K562 (cell line): ENCODE measurements around the gene EXTL1. TPM values are rescaled to one million over a fixed set of nuclear protein-coding genes. Genes with fewer than 3 reads are reported as not detected.

ENCODE experiments used
- ATF3 ChIP-seq, 2 experiments: fragments of 450-650 bp in 1 of 2; sonication (generic) in 1 of 2; formaldehyde crosslinking in 1 of 2; IDR thresholded peaks in 1 of 2; conservative IDR thresholded peaks in 1 of 2; 2 replicates each; pipeline versions ENCODE4 v1.6.1 to v1.8.1; 2016 to 2023; ENCODE audit warnings: mild to moderate bottlenecking in 2 of 2, moderate library complexity in 2 of 2, inconsistent platforms in 1 of 2, missing genetic modification reagents in 1 of 2
- MEIS2 ChIP-seq: fragments of 450-650 bp; IDR thresholded peaks from 2 replicates; pipeline ENCODE4 v1.6.1; 2014; ENCODE audit warnings: mild to moderate bottlenecking; ENCODE audit not compliant: partially characterized antibody
- PBX2 ChIP-seq, 2 experiments: IDR thresholded peaks in 1 of 2; conservative IDR thresholded peaks in 1 of 2; 2 replicates each; pipeline ENCODE4 v1.6.1; 2016; ENCODE audit warnings: low read depth in 2 of 2, mild to moderate bottlenecking in 1 of 2, missing compliant biosample characterization in 1 of 2, missing genetic modification characterization in 1 of 2, moderate library complexity in 1 of 2
- PRDM10 ChIP-seq: fragments of 450-650 bp; IDR thresholded peaks from 2 replicates; pipeline ENCODE4 v1.6.1; 2018; ENCODE audit not compliant: partially characterized antibody
- RBM25 ChIP-seq: fragments of 200-400 bp; formaldehyde crosslinking; IDR thresholded peaks from 2 replicates; pipeline ENCODE4 v1.6.1; 2018; ENCODE audit warnings: low read length, low read depth, moderate library complexity; ENCODE audit not compliant: severe bottlenecking
- RCOR1 ChIP-seq, 2 experiments: IDR thresholded peaks; 2 replicates each; pipeline ENCODE4 v1.6.1; 2012; ENCODE audit warnings: low read depth in 2 of 2, low read length in 2 of 2, borderline replicate concordance in 1 of 2, improper control_type of control experiment in 1 of 2
- ZNF318 ChIP-seq, 2 experiments: fragments of 450-650 bp; IDR thresholded peaks; 2 replicates each; pipeline ENCODE4 v1.6.1; 2016; ENCODE audit warnings: mild to moderate bottlenecking in 2 of 2, borderline replicate concordance in 1 of 2, low read depth in 1 of 2, moderate library complexity in 1 of 2
- polyA plus RNA-seq, 8 experiments: library from polyadenylated mRNA; depleted of rRNA in 4 of 8; stranded (reverse) in 5 of 8; unstranded in 3 of 8; fragments of >200 nt; fragmentation: Nextera tagmentation in 2 of 8; fragmentation: Illumina TruSeq in 1 of 8; extraction: Ambion mirVana in 2 of 8; extraction: Trizol in 1 of 8; gene quantifications; 2 replicates each; pipeline versions ENCODE4 v1.2.1 to v1.2.3, GENCODE V29; 2011 to 2014; ENCODE audit warnings: inconsistent platforms in 1 of 8, missing spikeins in 1 of 8
- total RNA-seq, 7 experiments: library from RNA; depleted of rRNA in 6 of 7; stranded (reverse); fragments of >200 nt in 6 of 7; fragmentation: Illumina TruSeq in 2 of 7; extraction: Trizol in 2 of 7; gene quantifications; 2 replicates each; pipeline versions ENCODE4 v1.2.1 to v1.2.3, GENCODE V29; 2011 to 2021; ENCODE audit warnings: low replicate concordance in 1 of 7

The EXTL1 gene
- total and polyA plus RNA-seq, 9 of the 15 experiments (the other 6 are each of a cell fraction or from before 2014, with no cell fraction given): 0.04 to 0.23 (median 0.08) TPM; not detected in 3

GRCh38 chr1:25991937-25992688 is 29.5 kb upstream of the EXTL1 start (continued):
- TF ChIP-seq ZNF318 (IDR thresholded peaks at IDR 0.05; ENCODE audit: borderline replicate concordance in 1 of 2, low read depth in 1 of 2): 0 out of 4 replicates have a peak, but pooled peaks of 1 of the 2 experiments have one; percentile 48
- peak; percentile 41; the same call in 1 of the 2 replicates for TF ChIP-seq ATF3 (IDR thresholded peaks at IDR 0.05)
- no peak for TF ChIP-seq ATF3 (CRISPR knock-in tag; conservative IDR thresholded peaks at IDR 0.05)
- no peak for TF ChIP-seq PBX2 (CRISPR knock-in tag; IDR thresholded peaks at IDR 0.05; ENCODE audit: low read depth)
- peak; percentile 30; the same call in 1 of the 2 replicates for TF ChIP-seq PBX2 (tag; conservative IDR thresholded peaks at IDR 0.05; ENCODE audit: low read depth)
- TF ChIP-seq RBM25: peak; percentile 38
- TF ChIP-seq MEIS2: peak; percentile 78
- TF ChIP-seq PRDM10: peak; percentile 63
- TF ChIP-seq RCOR1 (IDR thresholded peaks at IDR 0.05; ENCODE audit: borderline replicate concordance in 1 of 2, low read depth in 2 of 2, low read length in 2 of 2): peak in 1 of 2 experiments; percentile 7; a peak in 1 of 4 replicates
